Measurements from ENCODE around the gene CISTR. TPM values are rescaled to one million over a fixed set of nuclear protein-coding genes. Genes with fewer than 3 reads are reported as not detected.
A peak's percentile ranks its signal among the peaks of the same experiment; 100 is the strongest.

Gene CISTR
- total RNA-seq, 4 donors from 2014 or later: not detected

- H3K27ac ChIP-seq: no peak overlapping the region
- peaks cover 0 to 4% (median 0%) of the 10 kb centered on the region in 3 donors for H3K36me3 ChIP-seq
- peaks cover 0 to 14% (median 5%) of the 10 kb centered on the region in 4 donors for H3K4me1 ChIP-seq
- TF ChIP-seq, protein P1, sequence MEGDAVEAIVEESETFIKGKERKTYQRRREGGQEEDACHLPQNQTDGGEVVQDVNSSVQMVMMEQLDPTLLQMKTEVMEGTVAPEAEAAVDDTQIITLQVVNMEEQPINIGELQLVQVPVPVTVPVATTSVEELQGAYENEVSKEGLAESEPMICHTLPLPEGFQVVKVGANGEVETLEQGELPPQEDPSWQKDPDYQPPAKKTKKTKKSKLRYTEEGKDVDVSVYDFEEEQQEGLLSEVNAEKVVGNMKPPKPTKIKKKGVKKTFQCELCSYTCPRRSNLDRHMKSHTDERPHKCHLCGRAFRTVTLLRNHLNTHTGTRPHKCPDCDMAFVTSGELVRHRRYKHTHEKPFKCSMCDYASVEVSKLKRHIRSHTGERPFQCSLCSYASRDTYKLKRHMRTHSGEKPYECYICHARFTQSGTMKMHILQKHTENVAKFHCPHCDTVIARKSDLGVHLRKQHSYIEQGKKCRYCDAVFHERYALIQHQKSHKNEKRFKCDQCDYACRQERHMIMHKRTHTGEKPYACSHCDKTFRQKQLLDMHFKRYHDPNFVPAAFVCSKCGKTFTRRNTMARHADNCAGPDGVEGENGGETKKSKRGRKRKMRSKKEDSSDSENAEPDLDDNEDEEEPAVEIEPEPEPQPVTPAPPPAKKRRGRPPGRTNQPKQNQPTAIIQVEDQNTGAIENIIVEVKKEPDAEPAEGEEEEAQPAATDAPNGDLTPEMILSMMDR (IDR thresholded peaks at IDR 0.05): no peak
- TF ChIP-seq POLR2A (IDR thresholded peaks at IDR 0.05): no peak
- H3K27me3 ChIP-seq: no peaks in the 10 kb centered on the region
- DNase-seq: no peak
- no peak overlapping the region for H3K4me3 ChIP-seq
- H3K9me3 ChIP-seq: no peaks in the 10 kb centered on the region
Observed at GRCh38 chr12:53729644-53730043, 22.1 kb downstream of the CISTR start.

GRCh38 chr12:53728206-53728605 is 23.6 kb downstream of the CISTR start:
- Histone ChIP-seq H3K27me3 (no peaks in the 10 kb centered on the region), H3K27ac (peak overlapping the region in 3 of 4 donors; percentile 52 to 70 (median 59)), H3K4me1 (peaks cover 0 to 14% (median 5%) of the 10 kb centered on the region in 4 donors), H3K9me3 (no peaks in the 10 kb centered on the region), H3K36me3 (peaks cover 0 to 19% (median 0%) of the 10 kb centered on the region in 3 donors), H3K4me3 (peak overlapping the region in 1 of 4 donors; percentile 85)
- no peak for TF ChIP-seq POLR2A (IDR thresholded peaks at IDR 0.05)
- TF ChIP-seq, protein P1 (IDR thresholded peaks at IDR 0.05): no peak
- DNase-seq: no peak

GRCh38 chr12:53727310-53728041 is 24.3 kb downstream of the CISTR start, which contains the start of gene CALCOCO1:
Gene CALCOCO1 (minus strand): TSS chr12:53727452. CDS start chr12:53725242, 2,210 bp downstream.
- Histone ChIP-seq H3K9me3 (no peaks in the 10 kb centered on the region), H3K27ac (peak within 1 kb of the TSS; percentile 52 to 70 (median 68)), H3K4me1 (peaks cover 0 to 14% (median 5%) of the 10 kb centered on the region in 4 donors), H3K36me3 (peaks cover 0 to 25% (median 0%) of the 10 kb centered on the region in 3 donors), H3K4me3 (peak within 1 kb of the TSS; percentile 50 to 85 (median 62)), H3K27me3 (no peaks in the 10 kb centered on the region)
- peak; percentile 97 to 99 (median 98) for DNase-seq
- TF ChIP-seq POLR2A (IDR thresholded peaks at IDR 0.05): peak in 1 of 2 donors; percentile 40
- TF ChIP-seq, protein P1 (IDR thresholded peaks at IDR 0.05): no peak

DNA sequence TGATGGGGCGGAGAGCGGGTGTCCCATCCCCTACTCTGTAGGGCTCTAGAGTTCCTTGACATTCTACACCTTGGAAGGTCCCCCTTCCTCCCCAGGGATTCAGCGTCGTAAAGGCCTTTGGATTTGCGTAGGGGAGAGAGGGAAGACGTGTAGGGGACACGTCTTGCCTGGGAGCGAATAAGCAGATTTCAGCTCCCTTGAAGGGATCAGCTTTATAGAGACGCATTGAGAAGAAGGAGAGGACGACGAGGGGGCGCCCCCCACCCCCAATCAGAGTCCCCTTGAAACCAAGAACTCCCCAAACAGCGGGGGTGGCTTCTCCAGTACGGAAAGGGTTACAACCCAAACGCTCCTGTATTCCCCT is 24.9 kb downstream of the CISTR start:
- DNase-seq: peak in 1 of 3 donors; percentile 52
- H3K27ac ChIP-seq: peak overlapping the region; percentile 46 to 70 (median 68)

DNA sequence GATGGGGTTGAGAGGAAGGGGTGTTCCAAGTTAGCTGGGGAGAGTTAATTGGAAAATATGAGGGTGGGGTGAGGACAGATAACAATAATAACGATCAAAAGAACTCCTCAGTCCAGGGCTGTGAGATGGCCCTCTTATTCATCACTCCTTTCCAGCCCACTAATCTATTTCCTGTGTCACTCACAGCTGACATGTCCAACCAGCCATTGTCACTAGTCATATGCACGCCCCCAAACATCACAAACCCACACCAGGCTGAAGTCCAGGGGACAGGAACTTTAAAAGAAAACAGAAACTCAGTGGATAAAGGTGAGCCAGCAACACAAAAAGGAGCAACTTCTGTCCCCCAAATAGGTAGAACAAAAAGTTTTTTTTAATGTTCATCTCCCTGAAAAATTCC is 25.4 kb downstream of the CISTR start:
- Histone ChIP-seq H3K27ac (no peak overlapping the region), H3K4me1 (peaks cover 0 to 14% (median 5%) of the 10 kb centered on the region in 4 donors), H3K4me3 (peak overlapping the region; percentile 50 to 85 (median 62)), H3K36me3 (peaks cover 0 to 36% (median 0%) of the 10 kb centered on the region in 3 donors), H3K27me3 (no peaks in the 10 kb centered on the region), H3K9me3 (no peaks in the 10 kb centered on the region)
- TF ChIP-seq, protein P1 (IDR thresholded peaks at IDR 0.05): no peak
- no peak for TF ChIP-seq POLR2A (IDR thresholded peaks at IDR 0.05)
- no peak for DNase-seq

More for the DNA sequence above, 24.9 kb downstream of the CISTR start:
- Histone ChIP-seq H3K27me3 (no peaks in the 10 kb centered on the region), H3K4me1 (peaks cover 0 to 14% (median 5%) of the 10 kb centered on the region in 4 donors), H3K36me3 (peaks cover 0 to 30% (median 0%) of the 10 kb centered on the region in 3 donors), H3K9me3 (no peaks in the 10 kb centered on the region), H3K4me3 (peak overlapping the region; percentile 50 to 85 (median 62))
- TF ChIP-seq, protein P1 (IDR thresholded peaks at IDR 0.05): no peak
- TF ChIP-seq POLR2A (IDR thresholded peaks at IDR 0.05): no peak
